K562 (cell line): ENCODE results near the gene STX18.

Experiments
- EGR1 ChIP-seq: fragments of 450-650 bp; conservative IDR thresholded peaks from 2 replicates; pipeline ENCODE4 v1.6.1; 2017; ENCODE audit warnings: mild to moderate bottlenecking
- EP300 ChIP-seq: IDR thresholded peaks from 2 replicates; pipeline ENCODE4 v1.6.1; 2012; ENCODE audit warnings: low read length, improper control_type of control experiment
- JUND ChIP-seq, 2 experiments: IDR thresholded peaks; 2 replicates in 1 of 2; 3 replicates in 1 of 2; pipeline ENCODE4 v1.6.1; 2011; ENCODE audit warnings: borderline replicate concordance in 2 of 2, low read depth in 2 of 2, low read length in 2 of 2, improper control_type of control experiment in 1 of 2, missing biosample characterization in 1 of 2, missing genetic modification characterization in 1 of 2, missing genetic modification reagents in 1 of 2
- MAFF ChIP-seq: IDR thresholded peaks from 2 replicates; pipeline ENCODE4 v1.6.1; 2012; ENCODE audit warnings: low read length, improper control_type of control experiment
- NFYB ChIP-seq: IDR thresholded peaks from 2 replicates; pipeline ENCODE4 v1.6.1; 2011; ENCODE audit warnings: mild to moderate bottlenecking, moderate library complexity; ENCODE audit not compliant: insufficient read length; ENCODE audit errors: extremely low read depth
- POLR2AphosphoS5 ChIP-seq: IDR thresholded peaks from 2 replicates; pipeline ENCODE4 v1.6.1; 2011; ENCODE audit warnings: mild to moderate bottlenecking, low read depth, low read length, moderate library complexity; ENCODE audit not compliant: control insufficient read depth, insufficient read depth
- POLR3G ChIP-seq: IDR thresholded peaks from 2 replicates; pipeline ENCODE4 v1.6.1; 2011; ENCODE audit not compliant: insufficient read length, insufficient replicate concordance; ENCODE audit errors: extremely low read depth
- SP1 ChIP-seq: sonication (generic); formaldehyde crosslinking; IDR thresholded peaks from 2 replicates; pipeline ENCODE4 v1.8.1; 2022; ENCODE audit warnings: mild to moderate bottlenecking, missing genetic modification reagents
- TF ChIP-seq, protein P1 (sequence below), 3 experiments: IDR thresholded peaks in 2 of 3; conservative IDR thresholded peaks in 1 of 3; 2 replicates each; pipeline ENCODE4 v1.5.1; 2011 to 2012; ENCODE audit warnings: low read length in 3 of 3, mild to moderate bottlenecking in 3 of 3, control low read depth in 2 of 3, improper control_type of control experiment in 1 of 3, inconsistent platforms in 1 of 3, low read depth in 1 of 3, mixed read lengths in 1 of 3, moderate library complexity in 1 of 3; ENCODE audit not compliant: insufficient read depth in 2 of 3

DNA sequence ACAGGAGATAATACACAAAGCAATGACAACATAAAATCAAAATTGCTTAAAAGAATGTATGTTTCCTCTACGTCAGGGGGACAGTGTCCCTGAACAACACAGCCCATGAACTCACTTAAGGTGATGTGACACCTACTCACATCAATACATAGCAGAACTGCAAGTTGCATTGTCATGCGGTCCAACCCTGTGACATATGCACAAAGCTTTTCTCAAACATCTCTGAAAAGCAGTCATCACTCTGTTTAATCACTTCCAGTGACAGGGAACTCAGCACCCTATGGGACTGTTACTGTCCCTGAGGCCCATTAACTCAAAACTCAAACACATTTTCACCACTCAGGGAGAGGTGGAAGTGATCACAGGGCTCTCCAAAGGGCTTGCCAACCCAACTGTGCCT is 2.4 kb downstream of the STX18 start:
- no peak for TF ChIP-seq NFYB
- TF ChIP-seq EGR1 = no peak
- TF ChIP-seq SP1 (CRISPR knock-in tag) = no peak
- TF ChIP-seq POLR2AphosphoS5 = no peak
- TF ChIP-seq, protein P1, sequence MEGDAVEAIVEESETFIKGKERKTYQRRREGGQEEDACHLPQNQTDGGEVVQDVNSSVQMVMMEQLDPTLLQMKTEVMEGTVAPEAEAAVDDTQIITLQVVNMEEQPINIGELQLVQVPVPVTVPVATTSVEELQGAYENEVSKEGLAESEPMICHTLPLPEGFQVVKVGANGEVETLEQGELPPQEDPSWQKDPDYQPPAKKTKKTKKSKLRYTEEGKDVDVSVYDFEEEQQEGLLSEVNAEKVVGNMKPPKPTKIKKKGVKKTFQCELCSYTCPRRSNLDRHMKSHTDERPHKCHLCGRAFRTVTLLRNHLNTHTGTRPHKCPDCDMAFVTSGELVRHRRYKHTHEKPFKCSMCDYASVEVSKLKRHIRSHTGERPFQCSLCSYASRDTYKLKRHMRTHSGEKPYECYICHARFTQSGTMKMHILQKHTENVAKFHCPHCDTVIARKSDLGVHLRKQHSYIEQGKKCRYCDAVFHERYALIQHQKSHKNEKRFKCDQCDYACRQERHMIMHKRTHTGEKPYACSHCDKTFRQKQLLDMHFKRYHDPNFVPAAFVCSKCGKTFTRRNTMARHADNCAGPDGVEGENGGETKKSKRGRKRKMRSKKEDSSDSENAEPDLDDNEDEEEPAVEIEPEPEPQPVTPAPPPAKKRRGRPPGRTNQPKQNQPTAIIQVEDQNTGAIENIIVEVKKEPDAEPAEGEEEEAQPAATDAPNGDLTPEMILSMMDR (IDR thresholded peaks at IDR 0.05 in 2 of 3, conservative IDR thresholded peaks at IDR 0.05 in 1 of 3; ENCODE audit: insufficient read depth in 2 of 3, low read depth in 1 of 3, low read length in 3 of 3) = no peak
- TF ChIP-seq JUND (IDR thresholded peaks at IDR 0.05; ENCODE audit: borderline replicate concordance, low read depth, low read length) = no peak
- no peak for TF ChIP-seq JUND (tag; IDR thresholded peaks at IDR 0.05; ENCODE audit: borderline replicate concordance, low read depth, low read length)
- TF ChIP-seq EP300 = no peak
- no peak for TF ChIP-seq MAFF
- no peak for TF ChIP-seq POLR3G
